Keratinocyte (primary cell): ENCODE measurements around the gene CLK3. TPM values are rescaled to one million over a fixed set of nuclear protein-coding genes. Genes with fewer than 3 reads are reported as not detected.
A peak's percentile ranks its signal among the peaks of the same experiment; 100 is the strongest.

Source experiments
- DNase-seq: peaks from one replicate; pipeline ENCODE4 v3.0.0-alpha.2; 2011; ENCODE audit warnings: low read depth, missing footprints, low spot score
- FAIRE-seq: peaks from 2 replicates; lab custom pipeline; 2011; peaks lifted over from hg19 to GRCh38; lab: Jason Lieb, UNC
- H2AFZ ChIP-seq: 2 replicates; pipeline ENCODE4 v1.6.0; 2012; ENCODE audit warnings: low read length, control low read depth, inconsistent platforms; ENCODE audit not compliant: control insufficient read depth
- H3K27ac ChIP-seq: 2 replicates; pipeline ENCODE4 v1.5.1; 2011; ENCODE audit warnings: low read length; ENCODE audit not compliant: control insufficient read depth, insufficient read depth
- H3K27me3 ChIP-seq: 3 replicates; pipeline ENCODE4 v1.6.0; 2011; ENCODE audit warnings: low read length; ENCODE audit not compliant: control insufficient read depth, insufficient read depth; ENCODE audit errors: extremely low read depth
- H3K36me3 ChIP-seq, 2 experiments: 2 replicates in 1 of 2; 3 replicates in 1 of 2; pipeline ENCODE4 v1.5.1; 2011; ENCODE audit warnings: low read length in 2 of 2, mild to moderate bottlenecking in 1 of 2; ENCODE audit not compliant: control insufficient read depth in 2 of 2, insufficient read depth in 2 of 2; ENCODE audit errors: extremely low read depth in 1 of 2
- H3K4me1 ChIP-seq: 3 replicates; pipeline ENCODE4 v1.5.1; 2011; ENCODE audit warnings: low read length; ENCODE audit not compliant: control insufficient read depth, insufficient read depth; ENCODE audit errors: extremely low read depth
- H3K4me2 ChIP-seq: 3 replicates; pipeline ENCODE4 v1.6.0; 2011; ENCODE audit warnings: low read depth, low read length; ENCODE audit not compliant: control insufficient read depth, insufficient read depth; ENCODE audit errors: extremely low read depth
- H3K4me3 ChIP-seq, 3 experiments: fragments of 200-600 bp in 1 of 3; sonication (generic) in 1 of 3; 2 replicates in 2 of 3; 3 replicates in 1 of 3; pipeline ENCODE4 v1.5.1; 2011 to 2016; ENCODE audit warnings: low read length in 3 of 3, mild to moderate bottlenecking in 3 of 3, control low read depth in 2 of 3, inconsistent platforms in 1 of 3, low read depth in 1 of 3, mixed read lengths in 1 of 3, mixed run types in 1 of 3, moderate library complexity in 1 of 3; ENCODE audit not compliant: control insufficient read depth in 2 of 3, insufficient read depth in 2 of 3; ENCODE audit errors: extremely low read depth in 1 of 3
- H3K79me2 ChIP-seq: 2 replicates; pipeline ENCODE4 v1.6.0; 2012; ENCODE audit warnings: low read length; ENCODE audit not compliant: control insufficient read depth, insufficient read depth
- H3K9ac ChIP-seq: 3 replicates; pipeline ENCODE4 v1.6.0; 2011; ENCODE audit warnings: low read length; ENCODE audit not compliant: control insufficient read depth, insufficient read depth; ENCODE audit errors: extremely low read depth
- H3K9me1 ChIP-seq: 3 replicates; pipeline ENCODE4 v1.6.0; 2011; ENCODE audit warnings: low read length; ENCODE audit not compliant: control insufficient read depth, insufficient read depth; ENCODE audit errors: extremely low read depth
- H3K9me3 ChIP-seq: 2 replicates; pipeline ENCODE4 v1.5.1; 2012; ENCODE audit warnings: low read depth, low read length; ENCODE audit not compliant: control insufficient read depth
- H4K20me1 ChIP-seq: 3 replicates; pipeline ENCODE4 v1.6.0; 2011; ENCODE audit warnings: low read length; ENCODE audit not compliant: control insufficient read depth, insufficient read depth; ENCODE audit errors: extremely low read depth
- CTCF ChIP-seq, 3 experiments: IDR thresholded peaks in 1 of 3; conservative IDR thresholded peaks in 1 of 3; optimal IDR thresholded peaks in 1 of 3; 2 replicates in 2 of 3; 3 replicates in 1 of 3; pipeline versions ENCODE3 to v1.5.1; 2011; ENCODE audit warnings: low read length in 3 of 3, mild to moderate bottlenecking in 3 of 3, moderate library complexity in 2 of 3, control low read depth in 1 of 3, inconsistent platforms in 1 of 3; ENCODE audit not compliant: insufficient read depth in 2 of 3; ENCODE audit errors: extremely low read depth in 1 of 3
- EZH2 ChIP-seq: IDR thresholded peaks from one replicate; pipeline ENCODE4 v1.6.1; 2012; ENCODE audit warnings: inconsistent platforms, mild to moderate bottlenecking, low read length, moderate library complexity
- dilution Hi-C: fragments of 300-500 bp; cut with MboI; formaldehyde crosslinking; loops from one replicate; pipeline ENCODE4 v1.7.0; 2020; ENCODE audit warnings: low sequenced_read_pairs; ENCODE audit not compliant: extremely low pct_ligation_motif_present
- polyA plus RNA-seq, 5 experiments: library from polyadenylated mRNA; depleted of rRNA in 3 of 5; stranded (reverse) in 3 of 5; stranded (forward) in 1 of 5; unstranded in 1 of 5; fragments of >200 nt; gene quantifications; 1 replicate in 1 of 5; 2 replicates in 3 of 5; 3 replicates in 1 of 5; pipeline versions ENCODE4 v1.2.1 to v1.2.3, GENCODE V29; 2011 to 2012; ENCODE audit warnings: missing spikeins in 2 of 5, low read depth in 1 of 5, low replicate concordance in 1 of 5

CLK3 gene
- polyA plus RNA-seq, 1 donor (not counting 4 experiments of a cell fraction or from before 2014, with no cell fraction given), result 61.2 TPM

DNA sequence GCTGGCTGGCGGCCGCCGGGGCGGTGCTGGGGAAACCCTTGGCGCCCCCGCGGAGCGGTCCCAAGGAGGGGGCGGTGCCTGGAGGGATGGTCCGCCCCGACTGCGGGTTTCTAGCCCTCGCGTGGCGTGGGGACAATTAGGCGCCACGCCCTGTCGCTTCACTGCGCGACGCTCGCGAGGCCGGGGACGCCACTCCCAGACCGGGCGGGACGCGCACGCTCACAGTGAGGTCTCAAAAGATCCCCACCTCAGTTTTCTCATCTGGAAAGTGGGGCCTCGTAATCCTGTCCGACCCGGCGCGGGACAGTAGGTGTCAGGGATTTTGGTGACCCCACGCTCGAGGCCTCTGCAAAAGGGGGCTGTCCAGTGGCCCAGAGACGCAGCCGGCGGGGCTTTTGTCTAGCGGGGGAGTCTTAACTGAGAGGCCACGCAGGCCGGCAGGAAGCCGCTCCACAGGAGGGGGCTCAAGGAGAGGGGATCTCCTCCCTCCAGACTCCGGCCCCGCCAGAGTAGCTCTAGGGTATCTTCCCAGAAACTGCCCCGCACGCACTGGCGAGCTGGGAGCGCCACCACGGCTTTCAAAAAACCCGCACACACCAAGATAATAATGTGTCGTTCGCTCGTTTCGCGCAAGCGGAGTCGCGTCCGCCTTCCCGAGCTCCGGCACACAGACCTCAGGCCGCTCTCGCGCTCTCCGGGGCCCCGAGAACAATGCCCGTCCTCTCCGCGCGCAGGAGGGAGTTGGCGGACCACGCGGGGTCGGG lies 710 bp upstream of the CLK3 start:
- dilution Hi-C loops, result no loop called here
- no peak for FAIRE-seq
- peaks cover 24% of the 10 kb centered on the region for H3K4me1 ChIP-seq

GRCh38 chr15:74616366-74616939 lies 817 bp downstream of the CLK3 start:
- Histone ChIP-seq H4K20me1 (peaks cover 31% of the 10 kb centered on the region), H3K4me2 (peak overlapping the region; percentile 73), H3K27me3 (no peaks in the 10 kb centered on the region), H3K27ac (peak overlapping the region; percentile 95), H3K4me3 (peak overlapping the region; percentile 94 to 97 (median 95)), H3K9me1 (no peaks in the 10 kb centered on the region), H2AFZ (no peak overlapping the region), H3K79me2 (peaks cover 58% of the 10 kb centered on the region), H3K9ac (peak overlapping the region; percentile 99), H3K36me3 (peaks cover 19 to 29% of the 10 kb centered on the region in 2 experiments), H3K4me1 (peaks cover 25% of the 10 kb centered on the region), H3K9me3 (no peaks in the 10 kb centered on the region)
- no peak for TF ChIP-seq EZH2
- no peak for TF ChIP-seq CTCF (optimal IDR thresholded peaks at IDR 0.05 in 1 of 3, IDR thresholded peaks at IDR 0.05 in 1 of 3, conservative IDR thresholded peaks at IDR 0.05 in 1 of 3; ENCODE audit: extremely low read depth in 1 of 3, insufficient read depth in 2 of 3, low read length in 3 of 3)
- FAIRE-seq (no peak), DNase-seq (no peak)
- dilution Hi-C loops, result no loop called here

More for the DNA sequence above, 710 bp upstream of the CLK3 start:
- peak overlapping the region; percentile 73 for H3K4me2 ChIP-seq
- TF ChIP-seq CTCF (optimal IDR thresholded peaks at IDR 0.05 in 1 of 3, IDR thresholded peaks at IDR 0.05 in 1 of 3, conservative IDR thresholded peaks at IDR 0.05 in 1 of 3; ENCODE audit: extremely low read depth in 1 of 3, insufficient read depth in 2 of 3, low read length in 3 of 3), result no peak
- no peak for TF ChIP-seq EZH2
- H3K79me2 ChIP-seq, result peaks cover 43% of the 10 kb centered on the region
- H3K27ac ChIP-seq, result peak overlapping the region; percentile 95
- H2AFZ ChIP-seq, result peak overlapping the region; percentile 74
- H3K4me3 ChIP-seq, result peak overlapping the region; percentile 94 to 97 (median 95)
- peaks cover 19% of the 10 kb centered on the region for H4K20me1 ChIP-seq
- no peaks in the 10 kb centered on the region for H3K9me1 ChIP-seq
- no peaks in the 10 kb centered on the region for H3K9me3 ChIP-seq
- H3K36me3 ChIP-seq, result peaks cover 9 to 16% of the 10 kb centered on the region in 2 experiments
- peak overlapping the region; percentile 99 for H3K9ac ChIP-seq
- H3K27me3 ChIP-seq, result no peaks in the 10 kb centered on the region
- no peak for DNase-seq
